ENCODE data around the gene FUT4.

DNA sequence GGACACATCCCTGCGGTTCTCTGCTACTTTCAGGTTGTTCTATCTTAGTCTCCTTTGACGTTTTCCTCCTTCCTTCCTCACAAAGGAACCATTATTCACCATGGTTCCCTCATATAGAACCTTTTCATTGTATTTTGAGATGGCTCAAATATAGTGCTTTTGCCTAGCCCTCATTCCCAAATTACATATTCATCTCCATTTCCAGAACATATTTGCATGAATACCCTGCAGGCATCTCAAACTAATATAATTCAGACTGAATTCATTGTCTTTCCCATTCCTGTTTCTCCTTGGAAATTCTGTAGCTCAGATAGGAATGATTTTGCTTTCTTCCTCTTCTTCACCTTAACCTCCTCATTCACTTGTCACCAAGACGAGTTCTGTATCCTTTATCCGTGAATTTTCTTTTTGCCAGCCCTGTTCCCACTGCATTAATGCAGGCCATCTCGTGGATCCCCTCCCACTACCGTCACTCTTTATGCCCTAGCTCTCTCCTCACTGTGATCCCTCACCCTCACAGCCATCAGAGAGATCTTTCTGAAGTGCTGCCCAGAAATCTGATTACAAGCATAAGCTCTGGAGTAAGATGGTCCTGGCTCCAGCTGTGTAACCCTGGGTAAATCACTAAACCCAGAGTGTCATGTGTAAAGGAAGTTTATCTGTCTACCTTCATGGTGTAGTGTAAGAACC lies 46.8 kb downstream of the FUT4 start:
- TF ChIP-seq POLR2A (IDR thresholded peaks at IDR 0.05; ENCODE audit: low read length) (no peak), GATA1 (IDR thresholded peaks at IDR 0.05; ENCODE audit: low read depth, low read length) (no peak)
